Lower lobe of right lung (tissue), 2 donors: Measurements from ENCODE around the gene ZNHIT6. TPM values are rescaled to one million over a fixed set of nuclear protein-coding genes. Genes with fewer than 3 reads are reported as not detected.
A peak's percentile ranks its signal among the peaks of the same experiment; 100 is the strongest.
"Not testable (repeated sequence)": the region's sequence is repeated elsewhere in the genome, so short reads cannot be mapped to it uniquely, and the experiment has no call there.

Experiments
- ATAC-seq, 2 donors: fragments of 200-7000 bp; cut with Tn5 transposase; one replicate each; pipeline ENCODE4 v1.9.1; 2020 to 2022; ENCODE audit warnings: mild to moderate bottlenecking in 2 of 2, moderate library complexity in 2 of 2
- DNase-seq: peaks from one replicate; pipeline ENCODE4 v3.0.0-alpha.2; 2020
- H3K27ac ChIP-seq: fragments of 200-600 bp; one replicate; pipeline ENCODE4 v1.8.0; 2022
- H3K27me3 ChIP-seq: fragments of 200-600 bp; one replicate; pipeline ENCODE4 v1.8.0; 2022; ENCODE audit warnings: low read depth
- H3K36me3 ChIP-seq: fragments of 200-600 bp; one replicate; pipeline ENCODE4 v1.8.0; 2022; ENCODE audit warnings: mild to moderate bottlenecking
- H3K4me1 ChIP-seq: fragments of 200-600 bp; one replicate; pipeline ENCODE4 v1.8.0; 2022
- H3K4me3 ChIP-seq: fragments of 200-600 bp; one replicate; pipeline ENCODE4 v1.8.0; 2022; ENCODE audit warnings: mild to moderate bottlenecking
- H3K9me3 ChIP-seq: fragments of 200-600 bp; one replicate; pipeline ENCODE4 v1.8.0; 2022
- intact Hi-C: fragments of 100-400 bp; cut with DNase I; formaldehyde crosslinking; loops from one replicate; pipeline ENCODE4 v1.11.0; 2022
- total RNA-seq: library from RNA; stranded (reverse); fragmentation: NEBNext Ultra II Directional; extraction: Animal tissue kit (Norgen Biotek cat#: 25700); gene quantifications from one replicate; pipeline ENCODE4 v1.2.1, GENCODE V29; 2021
- TF ChIP-seq, protein P1 (sequence below): fragments of 200-600 bp; IDR thresholded peaks from one replicate; pipeline ENCODE4 v1.8.0; 2022; ENCODE audit warnings: antibody characterized with exemption, mild to moderate bottlenecking
- donor health status: DM: no; HTN: yes; CAD: no; lungs with severe emphysema.

ZNHIT6 gene
- total RNA-seq, 1 donor from 2014 or later = 11.3 TPM

DNA sequence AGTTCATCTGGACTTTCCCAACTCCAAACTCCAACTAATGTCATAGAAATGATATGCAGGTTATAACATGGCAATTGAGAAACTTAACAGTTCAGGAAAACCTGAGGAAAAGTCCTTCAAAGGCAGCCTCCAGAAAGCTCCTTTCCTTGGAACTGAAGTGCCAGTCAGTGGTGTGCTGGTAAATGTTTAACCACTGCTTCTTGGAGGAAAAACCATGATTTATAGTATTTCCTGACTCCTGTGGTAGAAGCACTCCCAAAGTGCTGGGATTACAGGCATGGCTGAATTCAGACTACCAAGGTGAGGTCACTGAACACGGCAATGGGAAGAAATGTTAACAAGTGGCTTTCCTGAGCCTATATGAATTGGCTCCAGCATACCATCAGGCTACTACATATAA lies 26.7 kb upstream of the ZNHIT6 start:
- H3K36me3 ChIP-seq = no peaks in the 10 kb centered on the region
- ATAC-seq = no peak
- intact Hi-C loops = no loop called here
- no peak for DNase-seq
- no peaks in the 10 kb centered on the region for H3K27me3 ChIP-seq
- TF ChIP-seq, protein P1, sequence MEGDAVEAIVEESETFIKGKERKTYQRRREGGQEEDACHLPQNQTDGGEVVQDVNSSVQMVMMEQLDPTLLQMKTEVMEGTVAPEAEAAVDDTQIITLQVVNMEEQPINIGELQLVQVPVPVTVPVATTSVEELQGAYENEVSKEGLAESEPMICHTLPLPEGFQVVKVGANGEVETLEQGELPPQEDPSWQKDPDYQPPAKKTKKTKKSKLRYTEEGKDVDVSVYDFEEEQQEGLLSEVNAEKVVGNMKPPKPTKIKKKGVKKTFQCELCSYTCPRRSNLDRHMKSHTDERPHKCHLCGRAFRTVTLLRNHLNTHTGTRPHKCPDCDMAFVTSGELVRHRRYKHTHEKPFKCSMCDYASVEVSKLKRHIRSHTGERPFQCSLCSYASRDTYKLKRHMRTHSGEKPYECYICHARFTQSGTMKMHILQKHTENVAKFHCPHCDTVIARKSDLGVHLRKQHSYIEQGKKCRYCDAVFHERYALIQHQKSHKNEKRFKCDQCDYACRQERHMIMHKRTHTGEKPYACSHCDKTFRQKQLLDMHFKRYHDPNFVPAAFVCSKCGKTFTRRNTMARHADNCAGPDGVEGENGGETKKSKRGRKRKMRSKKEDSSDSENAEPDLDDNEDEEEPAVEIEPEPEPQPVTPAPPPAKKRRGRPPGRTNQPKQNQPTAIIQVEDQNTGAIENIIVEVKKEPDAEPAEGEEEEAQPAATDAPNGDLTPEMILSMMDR = no peak
- H3K4me1 ChIP-seq = no peaks in the 10 kb centered on the region
- no peak overlapping the region for H3K4me3 ChIP-seq
- H3K27ac ChIP-seq = no peak overlapping the region
- no peaks in the 10 kb centered on the region for H3K9me3 ChIP-seq

GRCh38 chr1:85718678-85719340 lies 10.6 kb upstream of the ZNHIT6 start:
- TF ChIP-seq, protein P1 = no peak
- Histone ChIP-seq H3K36me3 (no peaks in the 10 kb centered on the region), H3K27ac (no peak overlapping the region), H3K4me1 (no peaks in the 10 kb centered on the region), H3K4me3 (no peak overlapping the region), H3K9me3 (peaks cover 17% of the 10 kb centered on the region), H3K27me3 (no peaks in the 10 kb centered on the region)
- intact Hi-C loops = no loop called here
- DNase-seq (no peak), ATAC-seq (no peak)

- H3K4me3 ChIP-seq, H3K36me3 ChIP-seq, intact Hi-C loops, H3K9me3 ChIP-seq, H3K27me3 ChIP-seq, DNase-seq, H3K27ac ChIP-seq, H3K4me1 ChIP-seq, ATAC-seq: not testable (repeated sequence)
Observed at GRCh38 chr1:85714418-85715114, 6.3 kb upstream of the ZNHIT6 start.

DNA sequence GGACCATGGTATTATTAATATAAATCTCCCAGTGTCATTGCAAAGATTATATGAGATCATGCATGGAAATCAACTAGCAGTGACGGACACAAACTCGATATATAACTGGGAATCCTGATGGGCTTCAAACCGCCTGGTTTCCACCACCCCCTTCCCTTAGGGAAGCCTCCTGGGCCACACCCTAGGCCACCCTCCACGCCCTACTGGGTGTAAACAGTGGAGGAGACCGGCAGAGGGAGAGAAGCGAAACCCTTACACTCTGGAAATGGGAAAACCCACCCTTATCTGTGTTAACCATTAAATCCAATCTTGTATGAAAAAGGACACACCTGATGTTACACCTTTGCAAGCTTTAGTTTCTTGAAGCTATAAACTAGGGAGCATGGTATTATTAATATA lies 595 bp upstream of the ZNHIT6 start:
- H3K36me3 ChIP-seq = peaks cover 15% of the 10 kb centered on the region
- H3K4me3 ChIP-seq = peak overlapping the region; percentile 84
- intact Hi-C loops = no loop called here
- H3K27me3 ChIP-seq = peaks cover 4% of the 10 kb centered on the region
- TF ChIP-seq, protein P1 = no peak
- peak in 1 of 2 donors; percentile 1 for ATAC-seq
- peaks cover 13% of the 10 kb centered on the region for H3K4me1 ChIP-seq
- DNase-seq = no peak
- no peaks in the 10 kb centered on the region for H3K9me3 ChIP-seq
- peak overlapping the region; percentile 87 for H3K27ac ChIP-seq

DNA sequence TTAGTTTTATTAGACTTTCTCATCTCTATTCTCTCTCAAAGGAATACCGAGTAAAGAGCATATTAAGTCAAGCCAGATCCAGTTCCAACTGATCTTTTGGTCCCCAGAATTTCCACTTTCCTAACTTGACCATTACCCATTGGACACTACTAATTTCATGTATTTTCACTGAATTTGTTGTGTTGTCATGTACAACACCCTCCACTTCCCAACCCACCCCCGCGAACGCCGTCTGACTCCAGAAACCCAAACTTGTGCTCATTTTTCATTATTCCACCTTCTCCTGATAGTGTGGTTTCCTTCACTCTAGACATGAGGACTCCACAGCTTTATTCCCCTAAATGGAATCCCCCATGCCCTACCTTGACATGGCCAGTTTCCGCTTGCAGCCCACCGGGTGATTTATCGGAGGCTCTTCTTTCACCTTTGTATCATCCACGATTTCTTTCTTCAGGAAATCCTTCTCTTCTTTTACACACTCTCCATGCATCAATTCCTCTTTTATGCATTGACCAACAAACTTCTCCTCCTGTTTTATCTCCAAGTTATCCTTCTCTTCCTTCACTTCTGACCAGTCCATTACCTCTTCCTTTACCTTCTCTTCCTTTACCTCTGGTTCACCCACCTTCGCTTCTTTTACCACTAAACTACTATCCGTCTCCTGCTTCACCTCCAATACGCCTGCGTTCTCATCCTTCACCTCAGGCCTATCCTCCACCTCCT lies 805 bp downstream of the ZNHIT6 start:
- H3K9me3 ChIP-seq = no peaks in the 10 kb centered on the region
- DNase-seq (no peak), ATAC-seq (no peak)
- H3K27ac ChIP-seq = peak overlapping the region; percentile 87
- intact Hi-C loops = no loop called here
- peaks cover 21% of the 10 kb centered on the region for H3K36me3 ChIP-seq
- TF ChIP-seq, protein P1 = no peak
- H3K27me3 ChIP-seq = no peaks in the 10 kb centered on the region
- H3K4me3 ChIP-seq = peak overlapping the region; percentile 84
- peaks cover 13% of the 10 kb centered on the region for H3K4me1 ChIP-seq
